Inflammatory macrophage treated with lipopolysaccharide for 4 hours (primary cell): ENCODE results near the gene PRRG1.
"Not testable (repeated sequence)": the region's sequence is repeated elsewhere in the genome, so short reads cannot be mapped to it uniquely, and the experiment has no call there.

Source experiments
- DNase-seq: peaks from one replicate; pipeline ENCODE4 v3.0.0-alpha.2; 2020

Gene PRRG1

GRCh38 chrX:37349221-37350033 lies at the start of gene PRRG1:
PRRG1 (plus strand) TSS chrX:37349364; CDS start chrX:37406250, 56,886 bp downstream.
- DNase-seq = peak; percentile 67

GRCh38 chrX:37302569-37302968 lies 46.6 kb upstream of the PRRG1 start:
- DNase-seq = no peak

- DNase-seq = not testable (repeated sequence)
Observed at GRCh38 chrX:37305238-37305637, 43.9 kb upstream of the PRRG1 start.

GRCh38 chrX:37314531-37314930 lies 34.6 kb upstream of the PRRG1 start:
- no peak for DNase-seq

- DNase-seq = no peak
Observed at GRCh38 chrX:37315511-37316248, 33.5 kb upstream of the PRRG1 start.

- no peak for DNase-seq
Observed at GRCh38 chrX:37320541-37321203, 28.5 kb upstream of the PRRG1 start.

GRCh38 chrX:37330642-37331041 lies 18.5 kb upstream of the PRRG1 start:
- no peak for DNase-seq

GRCh38 chrX:37331546-37331945 lies 17.6 kb upstream of the PRRG1 start:
- no peak for DNase-seq

GRCh38 chrX:37332055-37332454 lies 17.1 kb upstream of the PRRG1 start:
- no peak for DNase-seq

- peak; percentile 1 for DNase-seq
Observed at GRCh38 chrX:37332987-37333658, 16.0 kb upstream of the PRRG1 start.

- DNase-seq = peak; percentile 47
Observed at GRCh38 chrX:37347420-37347819, 1.7 kb upstream of the PRRG1 start.

- DNase-seq = no peak
Observed at GRCh38 chrX:37348231-37348970, 763 bp upstream of the PRRG1 start.

GRCh38 chrX:37348971-37349220 lies 268 bp upstream of the PRRG1 start:
- DNase-seq = no peak

- peak; percentile 2 for DNase-seq
Observed at GRCh38 chrX:37350034-37350365, 836 bp downstream of the PRRG1 start.

GRCh38 chrX:37353646-37354045 lies 4.5 kb downstream of the PRRG1 start:
- DNase-seq = no peak

GRCh38 chrX:37357436-37357835 lies 8.3 kb downstream of the PRRG1 start:
- DNase-seq = peak; percentile 0

- DNase-seq = no peak
Observed at GRCh38 chrX:37361596-37361995, 12.4 kb downstream of the PRRG1 start.

GRCh38 chrX:37364666-37365065 lies 15.5 kb downstream of the PRRG1 start:
- no peak for DNase-seq

- DNase-seq = no peak
Observed at GRCh38 chrX:37367946-37368345, 18.8 kb downstream of the PRRG1 start.

- DNase-seq = no peak
Observed at GRCh38 chrX:37370499-37371141, 21.5 kb downstream of the PRRG1 start.

GRCh38 chrX:37371578-37371991 lies 22.4 kb downstream of the PRRG1 start:
- DNase-seq = peak; percentile 37

GRCh38 chrX:37378404-37378803 lies 29.2 kb downstream of the PRRG1 start:
- no peak for DNase-seq
